ENCODE results near the gene PLEKHB1.

GRCh38 chr11:73633999-73634398 is 12.4 kb upstream of the PLEKHB1 start:
- TF ChIP-seq CTCF (conservative IDR thresholded peaks at IDR 0.05 in 1 of 2, IDR thresholded peaks at IDR 0.05 in 1 of 2; ENCODE audit: extremely low read depth in 1 of 2, insufficient read depth in 1 of 2, low read depth in 1 of 2, low read length in 2 of 2), result no peak
- TF ChIP-seq EZH2 (IDR thresholded peaks at IDR 0.05; ENCODE audit: borderline replicate concordance, low read length), result no peak
